CD4-positive, alpha-beta T cell (primary cell): ENCODE measurements around the gene PGBD5. TPM values are rescaled to one million over a fixed set of nuclear protein-coding genes. Genes with fewer than 3 reads are reported as not detected.

ENCODE experiments used
- ATAC-seq: fragments of 200-7000 bp; cut with Tn5 transposase; one replicate; pipeline ENCODE4 v1.10.0; 2022; ENCODE audit warnings: mild to moderate bottlenecking; ENCODE audit not compliant: poor library complexity
- CTCF ChIA-PET: fragments of 350-600 bp; sonication (Branson Sonifier 250); formaldehyde crosslinking; loops from one replicate; lab custom pipeline; 2021; ENCODE audit warnings: antibody characterized with exemption, inconsistent platforms; lab: Charles Lee
- POLR2A ChIA-PET: fragments of 350-600 bp; sonication (Branson Sonifier 250); formaldehyde crosslinking; loops from one replicate; lab custom pipeline; 2021; ENCODE audit warnings: antibody characterized with exemption, inconsistent platforms; lab: Charles Lee
- DNase-seq, 14 experiments: peaks; one replicate each; pipeline ENCODE4 v3.0.0-alpha.2; 2013 to 2020; ENCODE audit warnings: mixed read lengths in 2 of 14
- H3K27ac ChIP-seq, 2 donors: one replicate each; pipeline versions ENCODE4 v1.5.1 to v1.7.0; 2013; ENCODE audit warnings: low read length in 2 of 2, low read depth in 1 of 2, mild to moderate bottlenecking in 1 of 2
- H3K27me3 ChIP-seq, 2 experiments: 1 replicate in 1 of 2; 2 replicates in 1 of 2; pipeline versions ENCODE4 v1.6.1 to v1.7.0; 2013; ENCODE audit warnings: low read length in 2 of 2, control low read depth in 1 of 2, mild to moderate bottlenecking in 1 of 2, moderate library complexity in 1 of 2; ENCODE audit not compliant: insufficient read depth in 2 of 2, control insufficient read depth in 1 of 2
- H3K36me3 ChIP-seq: one replicate; pipeline ENCODE4 v1.6.1; 2013; ENCODE audit warnings: low read length, control low read depth; ENCODE audit not compliant: insufficient read depth
- H3K4me1 ChIP-seq: one replicate; pipeline ENCODE4 v1.6.1; 2013; ENCODE audit warnings: low read length, control low read depth; ENCODE audit not compliant: insufficient read depth
- H3K4me3 ChIP-seq: one replicate; pipeline ENCODE4 v1.5.1; 2013; ENCODE audit warnings: mild to moderate bottlenecking, low read length, moderate library complexity
- H3K9me3 ChIP-seq, 2 experiments: 1 replicate in 1 of 2; 2 replicates in 1 of 2; pipeline versions ENCODE4 v1.6.1 to v1.7.0; 2013; ENCODE audit warnings: low read length in 2 of 2, mild to moderate bottlenecking in 2 of 2, control low read depth in 1 of 2, moderate library complexity in 1 of 2; ENCODE audit not compliant: control insufficient read depth in 1 of 2, insufficient read depth in 1 of 2
- H3K27ac Mint-ChIP-seq: one replicate; pipeline ENCODE4 v1.8.0; 2020; ENCODE audit warnings: mixed read lengths
- H3K27me3 Mint-ChIP-seq: one replicate; pipeline ENCODE4 v1.8.0; 2021; ENCODE audit warnings: mixed read lengths
- H3K36me3 Mint-ChIP-seq: one replicate; pipeline ENCODE4 v1.8.0; 2021; ENCODE audit warnings: low read depth, mixed read lengths
- H3K4me1 Mint-ChIP-seq: one replicate; pipeline ENCODE4 v1.8.0; 2021; ENCODE audit warnings: low read depth, mixed read lengths
- H3K4me3 Mint-ChIP-seq: one replicate; pipeline ENCODE4 v1.8.0; 2020; ENCODE audit warnings: mild to moderate bottlenecking, mixed read lengths
- H3K9me3 Mint-ChIP-seq: one replicate; pipeline ENCODE4 v1.8.0; 2020; ENCODE audit warnings: mixed read lengths
- CTCF ChIP-seq: fragments of 200-600 bp; IDR thresholded peaks from one replicate; pipeline ENCODE4 v1.8.0; 2022; ENCODE audit warnings: antibody characterized with exemption, mild to moderate bottlenecking
- intact Hi-C, 2 experiments: fragments of 100-400 bp; cut with DNase I in 1 of 2; cut with micrococcal nuclease in 1 of 2; formaldehyde crosslinking; loops; one replicate each; pipeline versions ENCODE4 v1.15.1 to v1.9.0; 2023 to 2025; cut with DNase I, micrococcal nuclease
- total RNA-seq, 174 experiments: library from RNA in 2 of 174; stranded (reverse) in 2 of 174; gene quantifications; one replicate each; pipeline ENCODE4 v1.2.3 and lab custom pipeline; 2021 to 2026

The PGBD5 gene
- total RNA-seq, 2 experiments from 2014 or later, result not detected

- ChIA-PET POLR2A (no interaction called here), CTCF (no interaction called here)
- Histone ChIP-seq H3K27ac (no peak overlapping the region), H3K9me3 (no peaks in the 10 kb centered on the region), H3K36me3 (no peaks in the 10 kb centered on the region), H3K4me3 (no peak overlapping the region), H3K4me1 (no peaks in the 10 kb centered on the region), H3K27me3 (peaks cover 4% of the 10 kb centered on the region in 2 experiments)
- Mint-ChIP-seq H3K4me1 (no peaks in the 10 kb centered on the region), H3K27me3 (peaks cover 50% of the 10 kb centered on the region), H3K27ac (no peak overlapping the region), H3K9me3 (peaks cover 2% of the 10 kb centered on the region), H3K36me3 (no peaks in the 10 kb centered on the region), H3K4me3 (no peak overlapping the region)
- DNase-seq, result no peak
- intact Hi-C loops, result no loop called here
- ATAC-seq, result no peak
- no peak for TF ChIP-seq CTCF
These were observed 15.3 kb upstream of the PGBD5 start for GRCh38 chr1:230441183-230442029.

GRCh38 chr1:230435108-230435507 lies 9.0 kb upstream of the PGBD5 start:
- no peak for TF ChIP-seq CTCF
- H3K4me1 Mint-ChIP-seq, result no peaks in the 10 kb centered on the region
- POLR2A ChIA-PET, result no interaction called here

GRCh38 chr1:230431527-230431926 lies 5.4 kb upstream of the PGBD5 start:
- CTCF ChIA-PET, result no interaction called here
- no peaks in the 10 kb centered on the region for H3K36me3 Mint-ChIP-seq
- Histone ChIP-seq H3K9me3 (no peaks in the 10 kb centered on the region), H3K4me3 (no peak overlapping the region), H3K36me3 (no peaks in the 10 kb centered on the region), H3K27me3 (peaks cover 31 to 34% of the 10 kb centered on the region in 2 experiments), H3K4me1 (peaks cover 3% of the 10 kb centered on the region), H3K27ac (no peak overlapping the region)
- H3K4me1 Mint-ChIP-seq, result peaks cover 7% of the 10 kb centered on the region
- ATAC-seq (no peak), DNase-seq (no peak)
- no peak overlapping the region for H3K4me3 Mint-ChIP-seq
- POLR2A ChIA-PET, result no interaction called here
- H3K27me3 Mint-ChIP-seq, result peaks cover 40% of the 10 kb centered on the region
- intact Hi-C loops, result no loop called here
- no peak overlapping the region for H3K27ac Mint-ChIP-seq
- H3K9me3 Mint-ChIP-seq, result peaks cover 3% of the 10 kb centered on the region
- TF ChIP-seq CTCF, result no peak

More at GRCh38 chr1:230435108-230435507, 9.0 kb upstream of the PGBD5 start:
- ATAC-seq (no peak), DNase-seq (no peak)
- Mint-ChIP-seq H3K36me3 (no peaks in the 10 kb centered on the region), H3K9me3 (peaks cover 5% of the 10 kb centered on the region), H3K4me3 (no peak overlapping the region), H3K27me3 (peaks cover 41% of the 10 kb centered on the region), H3K27ac (no peak overlapping the region)
- peaks cover 6 to 15% of the 10 kb centered on the region in 2 experiments for H3K27me3 ChIP-seq
- H3K4me1 ChIP-seq, result no peaks in the 10 kb centered on the region
- no peaks in the 10 kb centered on the region for H3K9me3 ChIP-seq
- no peak overlapping the region for H3K27ac ChIP-seq
- intact Hi-C loops, result no loop called here
- CTCF ChIA-PET, result no interaction called here
- no peaks in the 10 kb centered on the region for H3K36me3 ChIP-seq
- H3K4me3 ChIP-seq, result no peak overlapping the region
